HG02759 (cell line): ENCODE data around the gene MALRD1.

Source experiments
- ATAC-seq: cut with Tn5 transposase; IDR thresholded peaks from one replicate; pipeline ENCODE4 v1.9.1; 2021; ENCODE audit warnings: mild to moderate bottlenecking, moderate library complexity; ENCODE audit not compliant: unreplicated experiment

The MALRD1 gene

DNA sequence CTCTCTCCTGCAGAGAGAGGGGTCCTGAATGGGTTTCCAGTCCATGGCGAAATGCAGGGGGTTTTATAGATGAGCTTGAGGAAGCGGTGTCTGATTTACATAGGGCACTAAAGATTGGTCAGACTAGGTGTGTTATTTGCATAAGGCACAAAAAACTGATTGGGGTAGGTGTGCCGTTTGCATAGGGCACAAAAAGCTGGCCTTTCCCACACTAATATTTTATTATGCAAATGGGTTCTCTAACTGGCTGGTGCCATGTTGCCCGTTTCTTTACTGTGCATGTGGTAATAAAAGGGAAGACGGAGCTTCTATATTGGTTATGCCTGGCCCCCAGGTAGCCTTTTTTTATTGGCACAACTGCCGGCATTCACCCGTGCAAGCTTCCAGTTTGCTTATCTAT lies 50.2 kb downstream of the MALRD1 start:
- ATAC-seq, result no peak

GRCh38 chr10:19107406-19107805 lies 58.8 kb downstream of the MALRD1 start:
- no peak for ATAC-seq

- ATAC-seq, result no peak
Observed at GRCh38 chr10:19111501-19112267, 63.1 kb downstream of the MALRD1 start.

GRCh38 chr10:19117438-19117837 lies 68.8 kb downstream of the MALRD1 start:
- no peak for ATAC-seq

DNA sequence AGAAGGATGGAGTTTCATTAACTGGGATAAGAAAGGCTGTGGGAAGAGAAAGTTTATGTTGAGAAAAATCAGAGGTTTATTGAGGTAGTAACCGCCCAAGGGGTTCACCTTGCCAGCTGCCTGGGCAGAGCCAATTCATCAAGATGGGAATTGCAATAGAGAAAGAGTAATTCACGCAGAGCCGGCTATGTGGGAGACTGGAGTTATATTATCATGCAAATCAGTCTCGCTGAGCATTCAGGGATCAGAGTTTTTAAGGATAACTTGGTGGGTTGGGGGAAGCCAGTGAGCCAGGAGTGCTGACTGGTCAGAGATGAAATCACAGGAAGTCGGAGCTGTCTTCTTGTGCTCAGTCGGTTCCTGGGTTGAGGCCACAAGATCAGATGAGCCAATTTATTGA lies 70.6 kb downstream of the MALRD1 start:
- no peak for ATAC-seq

DNA sequence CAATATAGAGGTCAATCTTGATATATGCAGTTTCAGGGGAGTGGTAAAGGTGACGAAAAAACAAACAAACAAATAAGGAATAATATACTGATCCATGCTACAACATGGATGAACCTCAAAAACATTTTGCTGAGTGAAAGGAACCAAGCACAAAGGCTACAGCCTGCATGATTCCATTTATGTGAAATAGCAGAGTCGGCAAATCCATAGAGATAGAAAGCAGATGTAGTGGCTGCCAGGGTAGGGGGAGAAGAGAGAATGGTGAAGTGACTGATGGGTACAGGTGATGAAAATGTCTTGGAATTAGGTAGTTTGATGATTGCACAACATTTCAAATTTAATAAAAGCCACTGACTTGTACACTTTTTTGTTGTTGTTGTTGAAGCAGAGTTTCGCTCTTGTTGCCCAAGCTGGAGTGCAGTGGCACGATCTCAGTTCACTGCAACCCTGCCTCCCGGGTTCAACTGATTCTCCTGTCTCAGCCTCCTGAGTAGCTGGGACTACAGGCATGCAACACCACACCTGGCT lies 71.8 kb downstream of the MALRD1 start:
- no peak for ATAC-seq

DNA sequence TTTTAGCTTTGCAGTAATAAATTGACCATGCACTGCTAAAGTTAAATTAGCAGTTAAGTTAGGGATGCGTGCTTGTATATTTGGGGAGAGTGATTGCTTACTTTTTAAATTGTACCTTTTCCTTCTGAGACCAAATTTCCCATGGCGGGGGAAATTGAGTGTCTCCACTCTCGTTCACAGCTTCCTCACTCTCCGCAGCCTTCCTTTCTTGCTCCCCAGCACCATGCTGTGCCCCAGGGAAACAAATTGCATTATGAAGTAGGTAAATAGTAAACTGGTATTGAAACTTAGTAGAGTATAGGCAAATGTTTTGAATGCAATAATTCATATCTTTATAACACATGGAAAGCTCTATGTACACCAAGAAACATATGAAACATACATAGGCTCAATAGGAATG lies 85.4 kb downstream of the MALRD1 start:
- ATAC-seq, result no peak

DNA sequence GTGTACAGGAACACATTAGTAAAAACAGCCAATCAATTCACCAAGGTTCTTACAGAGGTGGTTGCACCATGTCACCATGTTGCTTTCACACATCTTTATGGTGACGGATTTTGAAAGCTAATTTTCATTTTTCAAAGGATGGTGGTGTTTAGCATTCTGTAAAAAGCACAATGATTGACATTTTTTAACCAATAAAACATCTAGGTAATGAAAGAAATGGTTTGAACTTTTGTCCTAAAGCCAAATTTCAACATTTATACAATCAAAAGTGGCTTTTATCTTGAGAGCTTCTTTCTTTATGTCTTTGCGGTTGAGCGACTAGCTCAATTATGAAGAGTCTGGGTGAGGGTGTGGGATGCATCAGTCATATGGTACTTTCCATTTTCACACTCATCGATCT lies 94.4 kb downstream of the MALRD1 start:
- no peak for ATAC-seq

GRCh38 chr10:19144206-19144605 lies 95.6 kb downstream of the MALRD1 start:
- no peak for ATAC-seq

- no peak for ATAC-seq
Observed at GRCh38 chr10:19154375-19154774, 105.8 kb downstream of the MALRD1 start.

DNA sequence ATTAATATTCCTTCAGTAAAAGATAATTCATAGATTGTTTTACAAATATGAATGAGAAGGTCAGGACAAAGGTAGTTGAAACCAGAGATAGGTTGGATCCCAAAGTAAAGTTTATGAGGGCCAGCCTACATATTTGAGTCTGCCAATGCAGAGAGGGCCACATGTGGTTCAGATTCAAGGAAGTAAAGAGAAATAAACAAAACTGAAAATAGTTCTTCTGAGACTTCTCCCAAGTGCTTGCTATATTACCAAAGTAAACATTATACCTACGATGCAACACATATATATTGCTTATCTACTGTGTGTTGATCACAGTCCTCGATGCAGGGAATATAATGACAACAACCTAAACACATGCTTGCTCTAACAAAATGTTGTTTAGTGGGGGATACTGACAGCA lies 109.8 kb downstream of the MALRD1 start:
- no peak for ATAC-seq

DNA sequence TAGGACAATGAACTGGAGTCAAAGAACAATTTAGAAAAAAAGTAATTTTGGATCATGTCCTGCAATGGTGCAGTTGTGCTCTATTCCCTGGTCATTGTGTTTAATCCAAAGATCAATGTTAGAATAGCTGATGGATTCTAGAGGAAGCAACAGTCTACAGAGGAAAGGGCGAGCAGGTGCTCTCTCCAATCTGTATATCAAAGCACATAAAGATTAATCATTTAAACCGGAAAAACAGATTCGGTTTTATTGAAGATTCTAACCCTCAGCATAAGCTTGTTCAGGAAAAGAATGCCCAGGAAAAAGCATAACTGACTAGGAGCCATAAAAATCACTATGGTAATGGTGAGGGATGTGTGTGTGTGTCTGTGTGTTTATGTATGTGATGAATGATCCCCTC lies 110.3 kb downstream of the MALRD1 start:
- ATAC-seq, result no peak

DNA sequence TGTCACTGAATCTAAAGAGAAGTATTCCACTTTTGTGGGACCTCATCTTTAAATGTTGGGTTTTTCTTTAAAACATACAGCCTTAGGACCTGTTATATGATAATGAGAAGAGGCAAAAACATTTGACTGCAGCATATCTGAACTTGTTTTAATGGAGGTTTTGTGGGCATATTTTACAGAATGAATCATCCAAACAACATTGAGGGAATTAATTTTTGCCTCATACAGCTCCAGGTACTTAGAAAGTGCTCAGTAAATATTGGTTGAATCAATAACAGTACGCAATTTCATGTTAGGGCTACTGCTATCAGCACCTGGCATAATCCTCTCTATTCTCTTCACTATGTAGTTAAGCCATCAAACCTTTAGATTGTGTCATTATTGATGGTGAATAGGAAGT lies 115.9 kb downstream of the MALRD1 start:
- no peak for ATAC-seq

- ATAC-seq, result no peak
Observed at GRCh38 chr10:19168584-19168983, 120.0 kb downstream of the MALRD1 start.

GRCh38 chr10:19169041-19169440 lies 120.4 kb downstream of the MALRD1 start:
- no peak for ATAC-seq

- no peak for ATAC-seq
Observed at GRCh38 chr10:19169684-19170083, 121.1 kb downstream of the MALRD1 start.

DNA sequence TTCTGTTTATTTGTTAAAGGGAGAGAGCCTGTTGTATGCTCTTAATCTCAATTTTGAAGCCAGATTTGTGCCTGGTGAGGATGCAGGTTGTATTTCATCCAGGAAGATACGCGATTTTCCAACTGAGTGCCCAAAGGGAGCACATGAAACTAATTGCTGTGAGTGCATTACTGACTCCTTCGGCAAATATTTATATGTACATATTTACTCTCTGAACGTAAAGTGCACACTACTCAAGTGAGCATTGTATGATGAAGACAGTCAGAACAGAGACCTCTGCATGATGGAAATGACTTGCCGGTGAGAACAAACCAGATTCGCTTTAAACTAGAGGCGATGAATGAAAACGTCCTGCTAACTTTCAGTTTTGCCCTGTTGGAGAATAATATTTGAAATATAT lies 130.1 kb downstream of the MALRD1 start:
- ATAC-seq, result no peak

DNA sequence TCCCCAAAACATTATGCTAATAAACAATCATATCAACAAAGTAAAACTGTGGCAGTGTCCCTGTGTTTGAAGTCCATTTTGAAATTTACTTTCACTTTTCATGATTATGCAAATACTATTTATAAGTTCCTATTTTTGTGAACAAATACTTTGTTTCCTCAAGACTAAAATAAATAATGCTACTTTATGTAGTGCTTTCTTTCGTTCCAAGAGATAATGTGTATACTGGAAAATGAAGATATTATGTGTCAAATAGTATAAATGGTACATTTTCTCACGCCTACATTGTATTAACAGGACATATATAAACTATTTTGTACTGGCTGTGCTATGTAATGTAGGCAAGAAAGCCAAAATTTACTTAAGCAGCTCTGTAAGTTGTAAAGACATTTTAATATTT lies 136.3 kb downstream of the MALRD1 start:
- no peak for ATAC-seq

GRCh38 chr10:19194866-19195265 lies 146.3 kb downstream of the MALRD1 start:
- no peak for ATAC-seq

- no peak for ATAC-seq
Observed at GRCh38 chr10:19195698-19196097, 147.1 kb downstream of the MALRD1 start.

GRCh38 chr10:19200211-19200610 lies 151.6 kb downstream of the MALRD1 start:
- no peak for ATAC-seq

GRCh38 chr10:19204246-19204917 lies 155.8 kb downstream of the MALRD1 start:
- ATAC-seq, result no peak
